ENCODE measurements around the gene HIP1. TPM values are rescaled to one million over a fixed set of nuclear protein-coding genes. Genes with fewer than 3 reads are reported as not detected.

Gene HIP1
- total and polyA plus RNA-seq, 2 of the 13 experiments (the other 11 are each of a cell fraction or from before 2014, with no cell fraction given): 4.5 to 6.2 TPM

DNA sequence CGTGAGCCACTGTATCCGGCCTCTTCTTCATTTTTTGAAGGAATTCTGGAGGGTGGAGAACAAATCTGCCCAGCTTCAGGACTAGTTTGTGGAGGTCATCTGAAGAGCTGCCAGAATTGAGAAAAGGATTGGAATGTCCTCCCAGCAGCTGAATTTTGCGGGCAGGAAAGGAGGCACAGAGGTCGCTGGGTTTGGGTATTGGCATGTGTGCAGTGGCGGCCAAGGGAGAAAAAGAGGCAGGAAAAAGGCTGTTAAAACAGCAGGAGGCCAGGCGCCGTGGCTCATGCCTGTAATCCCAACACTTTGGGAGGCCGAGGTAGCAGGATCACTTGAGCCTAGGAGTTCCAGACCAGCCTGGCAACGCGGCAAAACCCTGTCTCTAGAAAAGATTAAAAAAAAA, 80.4 kb downstream of the HIP1 start:
- no peak overlapping the region for H3K4me2 ChIP-seq (ENCODE audit: low read depth, low read length)
- TF ChIP-seq ZNF256 (CRISPR knock-in tag; conservative IDR thresholded peaks at IDR 0.05) (no peak), ZNF382 (CRISPR knock-in tag; IDR thresholded peaks at IDR 0.05; ENCODE audit: borderline replicate concordance) (no peak), ZSCAN9 (CRISPR knock-in tag; IDR thresholded peaks at IDR 0.05; ENCODE audit: borderline replicate concordance) (no peak), REPIN1 (CRISPR knock-in tag; IDR thresholded peaks at IDR 0.05; ENCODE audit: borderline replicate concordance, low read depth) (no peak), ZNF703 (CRISPR knock-in tag; IDR thresholded peaks at IDR 0.05; ENCODE audit: borderline replicate concordance) (no peak), NBN (conservative IDR thresholded peaks at IDR 0.05) (no peak), ZNF720 (CRISPR knock-in tag; IDR thresholded peaks at IDR 0.05) (no peak)
- no peaks in the 10 kb centered on the region for H3K27me3 ChIP-seq (ENCODE audit: control insufficient read depth in 1 of 2, insufficient read depth in 2 of 2, low read length in 2 of 2)
- H3K27ac ChIP-seq (ENCODE audit: extremely low read length, insufficient read depth, low read length): no peak overlapping the region
- peaks cover 8% of the 10 kb centered on the region for H3K4me1 ChIP-seq (ENCODE audit: insufficient read depth, low read length)
- FAIRE-seq (no peak), DNase-seq (ENCODE audit: low spot score) (no peak), ATAC-seq (no peak)
- POLR2A ChIA-PET: no interaction called here
- no peaks in the 10 kb centered on the region for H3K79me2 ChIP-seq (ENCODE audit: insufficient read depth, low read length)
- H3K36me3 ChIP-seq (replicated peaks in 1 of 2; ENCODE audit: control insufficient read depth in 1 of 2, insufficient read depth in 2 of 2, low read length in 2 of 2): no peaks in the 10 kb centered on the region
- in situ Hi-C loops (cut with HindIII; ENCODE audit: extremely low pct_ligation_motif_present, low pct_unique_long_range_greater_than_20kb) (no loop called here), intact Hi-C loops (cut with micrococcal nuclease; ENCODE audit: unreplicated experiment) (no loop called here)
- no peak overlapping the region for H3K9ac ChIP-seq (ENCODE audit: insufficient read depth, low read depth, low read length)
- no peaks in the 10 kb centered on the region for H4K20me1 ChIP-seq (ENCODE audit: insufficient read depth, low read length)
- 77% methylated on average over 10 of the region's 10 CpGs for WGBS (ENCODE audit: low lambda C conversion rate)
- no peaks in the 10 kb centered on the region for H3K9me3 ChIP-seq (ENCODE audit: low read length)
- CTCF ChIA-PET (ENCODE audit: low intra/inter-chr PET ratio, low total read pairs): no interaction called here
- no peak overlapping the region for H3K4me3 ChIP-seq (replicated peaks in 1 of 3; ENCODE audit: insufficient read depth in 1 of 3, low read depth in 2 of 3, low read length in 3 of 3)
- no TSS peak for BruUV-seq (replicated peaks)
- H2AFZ ChIP-seq (ENCODE audit: low read length): no peak overlapping the region

GRCh38 chr7:75657866-75658265, 80.9 kb downstream of the HIP1 start:
- CTCF ChIA-PET (ENCODE audit: low intra/inter-chr PET ratio, low total read pairs): no interaction called here
- H3K27ac ChIP-seq (ENCODE audit: extremely low read length, insufficient read depth, low read length): no peak overlapping the region
- H3K9ac ChIP-seq (ENCODE audit: insufficient read depth, low read depth, low read length): no peak overlapping the region
- no TSS peak for BruUV-seq (replicated peaks)
- no peaks in the 10 kb centered on the region for H3K27me3 ChIP-seq (ENCODE audit: control insufficient read depth in 1 of 2, insufficient read depth in 2 of 2, low read length in 2 of 2)
- H3K4me3 ChIP-seq (replicated peaks in 1 of 3; ENCODE audit: insufficient read depth in 1 of 3, low read depth in 2 of 3, low read length in 3 of 3): no peak overlapping the region
- no peak overlapping the region for H2AFZ ChIP-seq (ENCODE audit: low read length)
- DNase-seq (ENCODE audit: low spot score) (no peak), ATAC-seq (no peak), FAIRE-seq (no peak)
- 74% methylated on average over 6 of the region's 6 CpGs for WGBS (ENCODE audit: low lambda C conversion rate)
- no peak overlapping the region for H3K4me2 ChIP-seq (ENCODE audit: low read depth, low read length)
- intact Hi-C loops (cut with micrococcal nuclease; ENCODE audit: unreplicated experiment): no loop called here
- in situ Hi-C loops (cut with HindIII; ENCODE audit: extremely low pct_ligation_motif_present, low pct_unique_long_range_greater_than_20kb): no loop called here
- H3K36me3 ChIP-seq (replicated peaks in 1 of 2; ENCODE audit: control insufficient read depth in 1 of 2, insufficient read depth in 2 of 2, low read length in 2 of 2): no peaks in the 10 kb centered on the region
- no peaks in the 10 kb centered on the region for H3K79me2 ChIP-seq (ENCODE audit: insufficient read depth, low read length)
- H3K9me3 ChIP-seq (ENCODE audit: low read length): no peaks in the 10 kb centered on the region
- no peaks in the 10 kb centered on the region for H4K20me1 ChIP-seq (ENCODE audit: insufficient read depth, low read length)
- H3K4me1 ChIP-seq (ENCODE audit: insufficient read depth, low read length): peaks cover 11% of the 10 kb centered on the region
- POLR2A ChIA-PET: no interaction called here
- no peak for TF ChIP-seq SP4 (CRISPR knock-in tag; IDR thresholded peaks at IDR 0.05)
- TF ChIP-seq ATAD3A (CRISPR knock-in tag; IDR thresholded peaks at IDR 0.05): no peak
- TF ChIP-seq NFIC (IDR thresholded peaks at IDR 0.05; ENCODE audit: low read length): no peak
- no peak for TF ChIP-seq ZBTB3 (CRISPR knock-in tag; IDR thresholded peaks at IDR 0.05; ENCODE audit: borderline replicate concordance, low read depth)

Measured in HepG2 (cell line).